Stomach smooth muscle (tissue), 2 donors: Measurements from ENCODE around the gene C19orf12.

Experiments used
- H3K27ac ChIP-seq: one replicate; pipeline ENCODE4 v1.7.0; 2013; ENCODE audit warnings: mild to moderate bottlenecking, low read length, inconsistent platforms
- H3K27me3 ChIP-seq, 2 donors: one replicate each; pipeline ENCODE4 v1.7.0; 2013; ENCODE audit warnings: low read length in 2 of 2; ENCODE audit not compliant: insufficient read depth in 2 of 2, control insufficient read depth in 1 of 2
- H3K36me3 ChIP-seq, 2 donors: one replicate each; pipeline ENCODE4 v1.7.0; 2013; ENCODE audit warnings: low read length in 2 of 2; ENCODE audit not compliant: control insufficient read depth in 2 of 2, insufficient read depth in 2 of 2
- H3K4me1 ChIP-seq: one replicate; pipeline ENCODE4 v1.7.0; 2013; ENCODE audit warnings: low read length; ENCODE audit not compliant: control insufficient read depth, insufficient read depth
- H3K4me3 ChIP-seq, 2 donors: one replicate each; pipeline ENCODE4 v1.7.0; 2013; ENCODE audit warnings: low read length in 2 of 2
- H3K9ac ChIP-seq, 2 donors: one replicate each; pipeline ENCODE4 v1.7.0; 2013; ENCODE audit warnings: low read length in 2 of 2, mild to moderate bottlenecking in 1 of 2
- H3K9me3 ChIP-seq, 2 donors: one replicate each; pipeline ENCODE4 v1.7.0; 2013; ENCODE audit warnings: low read length in 2 of 2; ENCODE audit not compliant: control insufficient read depth in 2 of 2
- donor health status: healthy.
- donor health status: Pancreatic carcinoma.

C19orf12 gene

DNA sequence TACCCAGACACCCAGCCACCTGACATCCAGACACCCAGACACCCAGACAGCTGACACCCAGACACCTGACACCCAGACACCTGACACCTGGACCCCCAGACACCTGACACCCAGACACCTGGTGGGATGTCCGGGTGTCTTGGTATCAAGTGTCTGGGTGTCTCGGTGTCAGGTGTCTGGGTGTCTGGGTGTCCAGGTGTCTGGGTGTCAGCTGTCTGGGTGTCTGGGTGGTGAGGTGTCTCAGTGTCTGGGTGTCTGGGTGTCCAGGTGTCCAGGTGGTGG is 18.6 kb downstream of the C19orf12 start:
- Histone ChIP-seq H3K4me3 (no peak overlapping the region), H3K27ac (no peak overlapping the region), H3K36me3 (no peaks in the 10 kb centered on the region)

DNA sequence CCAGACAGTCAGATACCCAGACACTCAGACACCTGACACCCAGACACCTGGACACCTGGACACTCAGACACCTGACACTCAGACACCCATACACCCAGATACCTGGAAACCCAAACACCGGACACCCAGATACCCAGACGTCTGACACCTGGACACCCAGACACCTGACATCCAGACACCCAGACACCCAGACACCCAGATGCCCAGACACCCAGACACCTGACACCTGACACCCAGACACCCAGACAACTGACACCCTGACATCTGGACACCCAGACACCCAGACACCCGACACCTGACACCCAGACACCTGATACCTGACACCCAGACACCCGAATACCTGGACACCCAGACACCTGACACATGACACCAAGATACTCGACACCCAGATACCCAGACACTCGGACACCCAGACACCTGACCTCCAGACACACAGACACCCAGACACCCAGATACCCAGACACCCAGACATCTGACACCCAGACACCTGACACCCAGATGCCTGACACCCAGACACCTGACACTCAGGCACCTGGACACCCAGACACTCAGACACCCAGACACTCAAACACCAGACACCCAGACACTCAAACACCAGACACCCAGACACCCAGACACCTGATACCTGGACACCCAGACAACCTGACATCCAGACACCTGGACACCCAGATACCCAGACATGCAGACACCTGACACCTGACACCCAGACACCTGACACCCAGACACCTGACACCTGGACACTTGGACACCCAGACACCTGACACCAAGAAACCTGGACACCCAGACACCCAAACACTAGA is 19.1 kb downstream of the C19orf12 start:
- no peak overlapping the region for H3K27ac ChIP-seq
- no peak overlapping the region for H3K9ac ChIP-seq
- H3K4me3 ChIP-seq, result no peak overlapping the region
- H3K27me3 ChIP-seq, result no peaks in the 10 kb centered on the region
- peaks cover 16% of the 10 kb centered on the region for H3K4me1 ChIP-seq
- no peaks in the 10 kb centered on the region for H3K9me3 ChIP-seq
- no peaks in the 10 kb centered on the region for H3K36me3 ChIP-seq

More for the DNA sequence above, 18.6 kb downstream of the C19orf12 start:
- no peak overlapping the region for H3K9ac ChIP-seq
- H3K9me3 ChIP-seq, result no peaks in the 10 kb centered on the region
- no peaks in the 10 kb centered on the region for H3K27me3 ChIP-seq
- peaks cover 16% of the 10 kb centered on the region for H3K4me1 ChIP-seq

DNA sequence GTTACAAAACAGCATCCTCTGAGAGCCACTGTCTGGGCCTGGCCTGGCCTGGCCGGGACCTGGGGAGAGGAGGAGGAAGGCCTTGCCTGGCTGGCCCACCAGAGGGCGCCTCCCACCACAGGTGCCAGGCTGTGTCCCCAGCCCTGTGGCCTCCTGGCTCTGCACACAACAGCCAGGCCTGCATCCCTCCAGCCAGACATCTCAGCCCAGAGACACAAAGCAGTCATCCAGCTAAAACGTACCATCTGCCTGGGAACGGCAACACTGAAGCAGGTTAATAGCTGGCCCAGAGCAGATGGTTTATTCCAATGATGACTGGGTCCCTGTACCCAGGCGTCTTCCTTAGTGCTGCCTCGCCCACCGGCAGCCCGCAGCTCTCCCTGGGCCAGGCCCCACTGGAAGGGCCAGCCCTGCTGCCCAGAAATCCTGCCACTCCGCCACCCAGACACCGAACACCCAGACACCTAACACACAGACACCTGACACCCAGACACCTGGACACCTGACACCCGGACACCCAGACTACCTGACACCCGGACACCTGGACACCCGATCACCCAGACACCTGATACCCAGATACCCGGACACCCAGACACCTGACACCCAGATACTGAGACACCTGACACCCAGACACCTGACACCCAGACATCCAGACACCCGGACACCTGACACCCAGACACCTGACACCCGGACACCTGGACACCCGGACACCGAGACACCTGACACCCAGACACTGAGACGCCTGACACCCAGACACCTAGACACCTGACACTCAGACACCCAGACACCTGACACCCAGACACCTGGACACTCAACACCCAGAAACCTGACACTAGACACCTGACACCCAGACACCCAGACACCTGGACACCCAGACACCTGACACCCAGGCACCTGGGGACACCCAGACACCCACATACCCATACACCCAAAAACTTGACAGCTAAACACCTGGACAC is 20.1 kb downstream of the C19orf12 start:
- H3K27ac ChIP-seq, result no peak overlapping the region

DNA sequence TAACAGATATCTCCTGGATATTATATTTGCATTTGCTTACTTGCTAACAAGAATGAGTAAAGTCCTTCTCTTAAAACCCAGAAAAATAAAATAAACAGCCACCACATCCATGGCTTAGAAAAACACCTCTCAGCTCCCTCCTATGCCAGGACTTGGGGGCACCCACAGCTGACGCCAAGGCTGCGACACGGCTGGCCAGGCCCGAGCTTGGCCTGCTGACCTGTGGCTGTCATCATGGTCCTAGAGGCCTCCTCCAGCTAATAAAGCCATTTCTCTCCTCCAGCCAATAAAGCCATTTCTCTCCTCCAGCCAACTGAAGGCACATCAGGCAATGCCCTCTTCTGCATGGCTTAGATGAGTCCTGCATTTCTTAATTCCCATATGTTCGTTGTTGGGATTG is 20.9 kb downstream of the C19orf12 start:
- Histone ChIP-seq H3K9ac (peak overlapping the region in 1 of 2 donors; percentile 47), H3K4me1 (peaks cover 16% of the 10 kb centered on the region), H3K27me3 (no peaks in the 10 kb centered on the region), H3K4me3 (no peak overlapping the region), H3K36me3 (no peaks in the 10 kb centered on the region), H3K9me3 (peaks cover 2 to 5% of the 10 kb centered on the region in 2 donors), H3K27ac (no peak overlapping the region)

More for the DNA sequence above, 20.1 kb downstream of the C19orf12 start:
- Histone ChIP-seq H3K4me3 (no peak overlapping the region), H3K36me3 (no peaks in the 10 kb centered on the region), H3K4me1 (peaks cover 16% of the 10 kb centered on the region), H3K9me3 (peaks cover 2 to 5% of the 10 kb centered on the region in 2 donors), H3K9ac (peak overlapping the region in 1 of 2 donors; percentile 44), H3K27me3 (no peaks in the 10 kb centered on the region)

DNA sequence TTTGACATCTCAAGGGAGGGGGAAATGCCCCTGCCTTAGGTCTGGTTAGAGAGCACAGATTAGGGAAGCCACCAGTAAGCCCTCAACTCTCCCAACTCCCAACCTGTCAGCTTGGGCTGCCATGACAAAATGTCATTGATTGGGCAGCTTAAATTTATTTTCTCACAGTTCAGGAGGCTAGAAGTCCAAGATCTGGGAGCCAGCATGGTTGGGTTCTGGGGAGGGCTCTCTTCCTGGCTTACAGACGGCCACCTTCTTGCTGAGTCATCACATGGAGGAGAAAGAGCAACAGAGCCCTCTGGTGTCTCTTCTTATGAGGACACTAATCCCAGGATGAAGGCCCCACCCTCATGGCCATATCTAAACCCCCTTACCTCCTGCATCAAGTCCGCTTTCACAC is 24.2 kb downstream of the C19orf12 start:
- no peak overlapping the region for H3K4me3 ChIP-seq
- peaks cover 2 to 5% of the 10 kb centered on the region in 2 donors for H3K9me3 ChIP-seq

DNA sequence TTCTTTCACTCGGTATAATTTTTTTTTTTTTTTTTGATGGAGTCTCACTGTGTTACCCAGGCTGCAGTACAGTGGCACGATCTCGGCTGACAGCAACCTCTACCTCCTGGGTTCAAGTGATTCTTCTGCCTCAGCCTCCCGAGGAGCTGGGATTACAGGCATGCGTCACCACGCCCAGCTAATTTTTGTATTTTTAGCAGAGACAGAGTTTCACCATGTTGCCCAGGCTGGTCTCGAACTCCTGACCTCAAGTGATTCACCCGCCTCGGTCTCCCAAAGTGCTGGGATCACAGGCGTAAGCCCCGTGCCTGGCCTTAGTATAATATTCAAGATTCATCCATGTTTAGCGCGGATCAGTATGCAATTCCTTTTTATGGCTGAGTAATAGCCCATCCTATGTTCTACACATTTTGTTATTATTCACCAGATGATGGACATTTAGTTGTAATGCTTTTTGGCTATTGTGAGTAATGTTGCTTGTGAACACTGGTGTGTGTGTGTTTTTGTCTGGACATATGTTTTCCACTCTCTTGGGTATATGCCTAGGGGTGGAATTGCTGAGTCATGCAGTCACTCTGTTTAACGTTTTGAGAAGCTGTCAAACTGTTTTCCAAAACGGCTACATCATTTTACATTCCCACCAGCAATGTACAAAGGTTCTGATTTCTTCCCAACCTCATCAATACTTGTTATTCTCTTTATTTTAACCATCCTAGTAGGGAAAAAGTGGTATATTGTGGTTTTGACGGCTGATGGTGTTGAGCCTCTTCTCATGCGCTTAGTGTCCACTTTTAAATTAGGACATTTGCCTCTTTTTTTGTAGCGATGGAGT is 26.9 kb downstream of the C19orf12 start:
- H3K9me3 ChIP-seq, result peaks cover 2 to 5% of the 10 kb centered on the region in 2 donors
- no peaks in the 10 kb centered on the region for H3K27me3 ChIP-seq
- no peak overlapping the region for H3K27ac ChIP-seq
- no peaks in the 10 kb centered on the region for H3K36me3 ChIP-seq
- peaks cover 17% of the 10 kb centered on the region for H3K4me1 ChIP-seq
- no peak overlapping the region for H3K4me3 ChIP-seq
- no peak overlapping the region for H3K9ac ChIP-seq

More for the DNA sequence above, 24.2 kb downstream of the C19orf12 start:
- Histone ChIP-seq H3K36me3 (no peaks in the 10 kb centered on the region), H3K9ac (no peak overlapping the region), H3K27ac (no peak overlapping the region), H3K4me1 (peaks cover 21% of the 10 kb centered on the region), H3K27me3 (no peaks in the 10 kb centered on the region)

DNA sequence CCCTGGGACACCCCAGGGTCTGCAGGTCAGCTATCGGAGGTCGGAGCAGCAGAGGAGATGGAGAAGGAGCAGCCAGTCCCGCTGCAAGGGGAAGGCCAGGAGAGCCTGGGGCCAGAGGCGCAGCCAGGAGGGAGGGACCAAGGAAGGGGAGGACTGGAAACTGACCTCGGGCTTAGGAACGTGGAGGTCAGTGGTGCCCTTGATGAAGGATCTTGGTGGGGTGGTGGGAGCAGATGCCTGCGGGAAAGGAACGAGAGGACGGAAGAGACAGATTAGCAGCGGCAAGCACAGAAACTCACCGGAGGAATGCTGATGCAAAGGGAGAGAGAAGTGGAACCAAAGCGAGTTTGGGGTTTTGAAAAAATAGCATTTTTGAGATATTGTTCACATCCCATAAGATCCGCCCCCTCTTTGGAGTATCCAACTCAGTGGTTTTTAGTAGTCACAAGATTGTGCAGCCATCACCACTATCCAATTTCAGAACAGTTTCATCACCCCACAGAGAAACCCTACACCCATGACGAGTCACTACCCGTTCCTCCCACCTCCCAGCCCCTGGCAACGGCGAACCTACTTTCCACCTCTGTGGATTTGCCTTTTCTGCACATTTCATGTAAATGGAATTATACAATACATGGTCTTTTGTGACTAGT is 27.7 kb downstream of the C19orf12 start:
- H3K27me3 ChIP-seq, result no peaks in the 10 kb centered on the region
- no peak overlapping the region for H3K4me3 ChIP-seq
- H3K9ac ChIP-seq, result no peak overlapping the region
- H3K27ac ChIP-seq, result no peak overlapping the region
- peaks cover 2 to 5% of the 10 kb centered on the region in 2 donors for H3K9me3 ChIP-seq
- peaks cover 13% of the 10 kb centered on the region for H3K4me1 ChIP-seq
- no peaks in the 10 kb centered on the region for H3K36me3 ChIP-seq

DNA sequence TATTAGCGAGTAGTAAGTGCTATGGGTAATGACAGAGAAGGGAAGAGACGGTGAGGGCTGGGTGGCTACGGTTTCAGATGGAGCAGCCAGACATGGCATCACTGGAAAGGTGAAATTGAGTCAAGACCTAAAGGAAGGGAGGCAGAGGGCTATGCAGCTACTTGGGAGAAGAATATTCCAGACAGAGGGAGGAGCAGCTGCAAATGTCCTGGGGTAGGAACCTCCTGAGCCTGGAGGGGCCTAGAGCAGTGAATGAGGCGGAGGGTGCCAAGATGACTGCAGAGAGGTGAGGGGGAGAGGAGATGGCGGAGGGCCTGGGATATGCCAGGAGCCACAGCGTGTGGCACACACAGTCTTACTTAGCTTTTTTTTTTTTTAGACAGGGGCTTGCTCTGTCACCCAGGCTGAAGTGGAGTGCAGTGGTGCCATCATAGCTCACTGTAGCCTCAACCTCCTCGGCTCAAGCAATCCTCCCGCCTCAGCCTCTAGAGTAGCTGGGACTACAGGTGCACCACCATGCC is 28.7 kb downstream of the C19orf12 start:
- no peak overlapping the region for H3K27ac ChIP-seq
- H3K9ac ChIP-seq, result no peak overlapping the region
- peaks cover 22% of the 10 kb centered on the region for H3K4me1 ChIP-seq
- H3K36me3 ChIP-seq, result no peaks in the 10 kb centered on the region
- peaks cover 2 to 5% of the 10 kb centered on the region in 2 donors for H3K9me3 ChIP-seq
- H3K4me3 ChIP-seq, result no peak overlapping the region
- no peaks in the 10 kb centered on the region for H3K27me3 ChIP-seq

DNA sequence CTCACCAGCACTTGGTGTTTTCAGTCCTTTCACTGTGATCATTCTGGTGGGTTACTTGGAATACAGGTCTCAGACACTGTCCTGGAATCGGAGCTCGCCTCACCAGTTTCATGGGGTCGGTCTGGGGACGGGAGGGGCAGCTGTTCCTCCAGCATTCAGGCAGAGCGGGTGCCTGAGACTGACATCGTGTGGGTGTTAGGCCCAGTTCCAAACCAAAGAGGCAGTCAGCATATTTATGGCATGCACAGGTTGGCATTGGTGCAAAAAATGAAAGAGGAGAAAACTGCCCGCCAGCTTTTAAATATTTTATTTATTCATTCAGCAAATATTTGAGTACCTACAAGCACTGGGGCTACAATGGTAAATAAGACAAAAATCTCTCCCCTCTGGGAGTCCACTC is 29.7 kb downstream of the C19orf12 start:
- no peak overlapping the region for H3K9ac ChIP-seq
- no peaks in the 10 kb centered on the region for H3K27me3 ChIP-seq
- peaks cover 30% of the 10 kb centered on the region for H3K4me1 ChIP-seq
- H3K9me3 ChIP-seq, result no peaks in the 10 kb centered on the region
- no peak overlapping the region for H3K27ac ChIP-seq
- H3K36me3 ChIP-seq, result no peaks in the 10 kb centered on the region
- H3K4me3 ChIP-seq, result no peak overlapping the region

DNA sequence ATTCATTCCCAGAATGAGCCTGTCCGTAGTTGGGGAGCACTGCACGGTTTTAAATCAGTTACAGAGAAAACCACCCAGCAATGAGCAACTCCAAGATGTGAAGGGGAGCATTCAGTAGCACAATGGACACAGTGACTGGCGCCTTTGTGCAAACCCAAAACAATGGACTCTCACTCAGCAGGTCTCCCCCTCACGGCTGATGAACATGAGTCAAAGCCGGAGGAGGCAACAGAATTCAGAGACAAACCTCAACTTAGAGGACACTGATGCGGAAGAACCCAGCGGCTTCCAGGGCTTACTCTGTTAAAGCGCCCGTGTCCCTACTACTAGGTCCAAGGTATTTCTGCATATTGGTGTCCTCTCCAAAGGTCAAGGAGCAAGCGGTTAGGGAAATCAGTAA is 32.1 kb downstream of the C19orf12 start:
- H3K27ac ChIP-seq, result no peak overlapping the region
- H3K9me3 ChIP-seq, result no peaks in the 10 kb centered on the region
- H3K4me1 ChIP-seq, result peaks cover 37% of the 10 kb centered on the region
- H3K27me3 ChIP-seq, result no peaks in the 10 kb centered on the region
- no peak overlapping the region for H3K4me3 ChIP-seq
- H3K36me3 ChIP-seq, result no peaks in the 10 kb centered on the region
- H3K9ac ChIP-seq, result no peak overlapping the region
